Measurements from ENCODE around the gene JAK3.

Gene JAK3

GRCh38 chr19:17865364-17866311 lies 17.9 kb upstream of the JAK3 start:
- FAIRE-seq: no peak

- no peak for FAIRE-seq
These were observed 15.9 kb upstream of the JAK3 start for GRCh38 chr19:17863520-17864182.

DNA sequence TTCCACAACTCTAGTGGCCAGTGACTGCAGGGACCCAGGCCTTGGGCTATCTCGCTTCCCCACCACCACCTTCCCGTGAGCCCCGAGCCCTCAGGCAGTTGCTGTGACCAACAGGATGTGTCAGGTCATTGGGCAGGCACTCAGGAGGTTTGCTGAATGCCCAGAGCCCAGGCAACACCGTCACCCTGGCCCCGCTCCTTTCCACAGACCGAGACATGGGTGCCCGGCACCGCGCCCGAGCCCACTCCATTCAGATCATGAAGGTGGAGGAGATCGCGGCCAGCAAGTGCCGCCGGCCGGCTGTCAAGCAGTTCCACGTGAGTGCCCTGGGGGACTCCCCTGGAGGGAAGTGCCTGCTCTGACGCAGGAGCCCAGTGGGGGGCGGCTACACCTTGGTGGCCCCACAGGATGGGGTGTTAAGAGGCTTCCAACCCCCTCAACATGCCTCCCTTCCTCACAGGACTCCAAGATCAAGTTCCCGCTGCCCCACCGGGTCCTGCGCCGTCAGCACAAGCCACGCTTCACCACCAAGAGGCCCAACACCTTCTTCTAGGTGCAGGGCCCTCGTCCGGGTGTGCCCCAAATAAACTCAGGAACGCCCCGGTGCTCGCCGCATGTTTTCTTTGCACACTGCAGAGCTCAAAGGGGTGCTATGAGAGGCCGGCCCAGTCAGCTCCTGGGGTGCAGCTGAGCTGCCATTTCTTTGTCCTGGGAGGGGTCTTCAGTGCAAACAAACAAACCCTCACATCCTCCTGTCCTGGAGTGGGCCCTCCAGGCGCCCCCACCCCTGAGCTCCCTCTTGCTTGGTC lies 15.1 kb upstream of the JAK3 start:
- no peak for FAIRE-seq

DNA sequence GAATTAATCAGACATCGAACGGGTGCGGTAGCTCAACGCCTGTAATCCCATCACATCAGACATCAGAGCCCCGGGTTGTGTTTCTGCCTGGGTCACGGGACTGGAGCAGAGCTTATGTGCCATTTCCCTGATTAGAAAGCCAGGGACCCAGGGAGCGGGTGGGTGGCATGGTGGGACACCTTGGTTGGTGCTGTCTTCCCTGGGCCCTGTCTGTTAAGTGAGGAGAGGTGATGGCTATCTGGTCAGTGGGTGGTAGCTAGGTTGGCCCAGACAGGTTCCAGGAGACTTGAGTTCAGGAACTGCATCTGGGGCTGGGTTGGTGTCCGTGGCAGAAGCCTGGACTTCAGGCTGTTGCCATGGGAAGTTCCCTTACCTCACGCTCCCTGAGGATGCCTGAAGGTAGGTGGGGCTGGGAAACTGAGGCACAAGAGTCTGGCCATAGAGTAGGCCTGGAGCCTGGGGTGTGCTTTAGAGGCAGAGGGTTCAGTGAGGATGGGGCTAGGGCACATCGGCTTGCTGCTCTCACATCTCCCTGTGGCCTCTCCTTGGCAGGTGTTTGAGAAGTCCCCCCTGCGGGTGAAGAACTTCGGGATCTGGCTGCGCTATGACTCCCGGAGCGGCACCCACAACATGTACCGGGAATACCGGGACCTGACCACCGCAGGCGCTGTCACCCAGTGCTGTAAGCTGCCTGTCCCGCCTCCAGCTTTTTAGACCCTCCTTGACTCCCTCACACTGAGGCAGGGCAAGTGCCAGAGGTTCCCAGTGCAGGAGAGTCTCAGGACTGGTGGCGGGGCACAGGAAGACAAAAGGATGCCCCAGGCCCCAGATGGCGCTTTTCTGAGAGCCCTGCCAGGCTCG lies 14.0 kb upstream of the JAK3 start:
- FAIRE-seq: no peak

DNA sequence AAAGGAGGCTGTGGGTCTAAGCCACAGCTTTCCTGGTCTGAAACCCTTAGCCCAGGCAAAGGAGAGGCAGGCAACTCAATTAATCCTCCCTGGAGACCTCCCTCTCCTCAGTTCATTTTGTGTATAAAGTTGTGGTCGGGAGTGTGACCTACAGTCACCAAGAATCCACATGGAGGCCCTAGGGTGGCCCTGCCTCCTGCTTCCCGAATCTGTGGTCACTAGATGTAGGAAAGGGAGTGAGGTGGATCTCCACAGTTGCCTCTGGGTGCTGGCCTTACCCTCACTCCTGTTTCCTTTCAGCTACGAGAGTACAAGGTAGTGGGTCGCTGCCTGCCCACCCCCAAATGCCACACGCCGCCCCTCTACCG lies 13.2 kb upstream of the JAK3 start:
- no peak for FAIRE-seq

- no peak for FAIRE-seq
These were observed 12.7 kb upstream of the JAK3 start for GRCh38 chr19:17860331-17860992.

GRCh38 chr19:17859533-17860330 lies 11.9 kb upstream of the JAK3 start, which contains the start of gene RPL18A:
Gene RPL18A (plus strand): TSS chr19:17859910. CDS start chr19:17859957, 47 bp downstream.
- peak; percentile 99 for FAIRE-seq

DNA sequence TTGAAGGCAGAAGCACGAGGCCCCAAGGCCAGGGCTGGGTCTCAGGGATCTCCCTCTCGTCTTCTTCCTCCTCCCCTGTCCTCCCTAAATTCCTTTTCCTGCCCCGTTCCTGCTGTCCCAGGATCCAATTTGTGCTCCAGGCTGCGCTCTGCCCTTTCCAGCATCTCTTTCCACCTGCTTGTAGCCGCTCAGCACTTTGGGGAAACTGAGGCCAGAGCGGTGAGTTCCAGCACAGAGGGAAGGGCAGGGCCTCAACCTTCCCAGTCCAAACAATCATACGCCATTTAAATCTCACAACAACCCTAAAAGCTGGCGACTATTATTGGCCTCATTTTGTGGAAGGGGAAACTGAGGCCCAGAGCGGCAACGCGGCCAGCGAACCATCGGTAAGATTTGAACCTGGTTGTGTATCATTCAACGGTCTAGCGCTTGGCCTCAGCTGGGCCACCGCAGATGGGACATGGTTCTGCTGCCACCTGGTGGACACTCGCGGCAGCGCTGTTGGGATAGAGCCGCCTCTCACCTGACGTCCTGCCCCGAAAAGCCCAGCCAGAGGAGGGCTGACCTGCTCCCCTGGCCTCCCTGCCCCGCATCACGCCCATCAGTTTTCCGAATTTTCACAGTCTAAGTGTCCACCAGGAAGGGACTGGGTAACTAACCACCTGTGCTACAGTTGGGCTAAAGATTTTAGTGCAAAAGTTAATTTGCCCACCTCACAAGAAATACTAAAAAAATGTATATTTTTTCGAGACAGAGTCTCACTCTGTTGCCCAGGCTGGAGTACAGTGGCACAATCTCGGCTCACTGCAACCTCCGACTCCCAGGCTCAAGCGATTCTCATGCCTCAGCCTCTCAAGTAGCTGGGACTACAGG lies 7.7 kb upstream of the JAK3 start:
- FAIRE-seq: no peak

DNA sequence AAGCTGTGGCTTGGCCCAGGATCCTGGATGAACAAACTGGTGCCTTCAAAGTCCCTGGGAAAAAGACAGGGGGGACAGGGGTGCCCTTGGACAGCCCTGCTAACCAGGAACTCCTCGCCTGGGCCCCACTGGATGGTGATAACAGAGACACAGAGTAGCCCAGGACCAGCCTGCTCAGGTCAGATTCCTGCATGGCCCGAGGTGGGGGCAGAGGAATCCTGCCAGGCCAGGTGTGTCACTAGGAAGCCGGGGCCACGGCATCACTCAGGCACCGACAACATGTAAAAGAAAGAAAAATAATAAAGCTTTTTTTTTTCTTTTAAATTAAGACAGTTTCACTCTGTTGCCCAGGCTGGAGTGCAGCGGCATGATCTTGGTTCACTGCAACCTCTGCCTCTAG lies 6.3 kb upstream of the JAK3 start:
- no peak for FAIRE-seq

- FAIRE-seq: no peak
These were observed 962 bp upstream of the JAK3 start for GRCh38 chr19:17848595-17849292.

GRCh38 chr19:17846146-17846545 lies 1.6 kb downstream of the JAK3 start:
- FAIRE-seq: no peak

DNA sequence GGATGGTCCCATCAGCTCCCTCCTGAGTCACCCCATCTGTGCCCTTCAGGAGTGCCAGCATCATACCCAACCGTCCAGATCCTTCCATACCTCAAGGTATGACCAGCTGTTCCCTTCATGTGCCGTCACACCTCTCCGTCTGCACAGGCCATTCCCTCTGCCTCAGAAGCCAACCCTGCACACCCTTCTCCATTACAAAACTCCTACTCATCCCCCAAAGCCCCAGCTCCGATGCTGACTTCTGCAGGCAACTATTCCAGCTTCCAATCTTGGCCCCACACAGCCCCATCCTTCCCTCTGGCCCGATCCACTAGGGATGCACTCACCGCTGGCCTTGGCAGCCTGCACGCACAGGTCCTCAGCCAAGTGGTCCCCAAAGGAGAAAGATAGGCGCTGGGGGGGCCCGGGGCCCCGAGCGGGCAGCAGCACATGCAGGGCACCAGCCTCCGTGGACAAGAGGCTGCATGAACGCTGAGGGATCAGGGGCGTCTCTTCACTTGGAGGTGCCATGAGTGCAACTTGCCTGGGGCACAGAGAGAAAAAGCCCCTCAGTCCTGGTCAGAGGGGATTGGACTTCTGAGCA lies 3.8 kb downstream of the JAK3 start:
- no peak for FAIRE-seq

DNA sequence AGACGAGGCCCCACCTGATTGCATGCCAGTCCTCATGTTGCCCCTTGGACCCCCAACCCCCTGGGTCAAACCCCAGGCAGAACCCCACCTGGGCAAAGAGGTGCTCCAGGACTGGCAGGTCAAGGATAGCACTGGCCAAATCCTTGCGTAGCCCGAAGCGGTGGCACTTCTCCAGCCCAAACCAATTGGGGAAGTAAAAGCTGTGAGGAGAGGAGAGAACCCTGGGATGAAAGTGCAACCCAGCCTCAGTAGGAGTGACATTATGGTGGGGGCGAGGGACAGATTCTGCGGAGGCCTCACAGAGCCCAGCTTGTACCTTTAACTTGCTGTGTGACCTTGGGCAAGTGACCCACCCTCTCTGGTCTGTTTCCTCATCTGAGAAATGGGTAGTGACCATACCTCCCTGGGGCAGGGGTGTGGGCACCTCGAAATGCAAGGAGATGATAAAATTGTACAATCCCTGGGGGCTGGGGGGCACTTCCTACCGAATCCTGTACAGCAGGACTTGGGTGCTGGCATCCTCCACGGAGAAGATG lies 4.4 kb downstream of the JAK3 start:
- FAIRE-seq: no peak

DNA sequence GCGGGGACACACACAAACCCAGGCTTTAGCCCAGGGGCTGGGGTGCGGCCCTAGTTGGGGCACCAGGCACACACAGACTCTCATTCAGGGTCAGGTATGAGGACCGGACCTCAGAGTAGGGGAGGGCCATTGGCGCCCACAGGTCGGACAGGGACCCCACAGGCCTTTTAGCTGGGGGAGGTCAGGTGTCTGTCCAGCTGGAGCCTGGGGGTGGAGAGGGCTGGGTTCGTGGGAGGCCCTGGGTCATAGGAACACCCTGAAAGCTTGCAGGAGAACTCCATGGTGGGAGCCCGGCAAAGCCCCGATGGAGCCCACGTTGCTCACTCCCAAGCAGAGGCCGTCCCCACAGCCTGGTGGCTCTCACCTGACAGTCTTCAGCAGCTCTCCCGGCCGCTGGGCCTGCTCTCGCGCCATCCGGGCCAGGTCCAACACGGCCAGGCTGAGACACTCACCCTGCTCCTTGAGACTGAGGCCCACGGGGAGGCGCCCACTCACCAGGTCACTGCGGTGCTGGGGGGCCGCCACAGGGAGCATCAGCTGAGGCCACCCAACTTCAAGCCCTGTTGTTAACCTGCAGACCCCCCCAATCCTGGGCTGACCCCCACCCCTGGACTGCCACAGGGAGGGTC lies 5.0 kb downstream of the JAK3 start:
- no peak for FAIRE-seq

DNA sequence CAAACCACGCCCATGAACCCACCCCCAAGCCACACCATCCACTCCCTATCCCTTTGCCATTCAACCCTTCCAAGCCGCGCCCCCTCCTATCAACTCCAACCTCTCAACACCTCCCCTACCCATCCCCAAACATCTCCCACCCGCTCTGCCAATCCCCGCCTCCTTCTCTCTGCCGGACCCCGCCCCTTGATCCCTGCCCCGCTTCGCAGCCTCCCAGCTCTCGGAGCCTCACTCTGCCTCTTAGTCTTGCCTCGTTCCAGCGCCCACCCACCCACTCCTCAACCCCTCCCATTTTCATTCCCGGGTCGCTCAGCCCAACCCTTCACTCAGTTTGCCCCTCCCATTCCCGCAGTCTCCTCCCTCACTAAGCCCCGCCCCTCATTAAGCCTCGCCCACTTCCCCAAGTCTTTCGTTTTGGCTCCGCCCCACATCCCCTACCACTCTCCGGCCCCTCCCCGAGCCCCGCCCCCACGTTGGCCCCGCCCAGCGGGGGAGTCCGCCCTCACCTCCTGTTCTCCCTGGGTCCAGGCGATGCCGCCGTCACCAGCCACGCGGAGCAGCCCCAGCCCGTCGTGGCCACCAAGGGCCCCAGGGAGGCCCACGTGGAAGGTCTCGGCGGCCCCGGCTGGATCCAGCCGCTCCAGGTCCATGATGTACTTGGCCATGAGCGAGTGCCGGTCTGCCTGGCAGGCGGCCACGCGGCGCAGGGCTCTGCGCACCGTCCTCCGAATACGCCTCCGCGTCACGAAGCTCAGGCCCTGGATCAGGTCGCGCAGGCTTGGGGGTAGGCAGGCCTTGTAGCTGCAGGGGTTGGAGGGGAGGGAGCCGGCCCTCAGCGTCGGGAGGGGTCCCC lies 5.7 kb downstream of the JAK3 start:
- FAIRE-seq: no peak

DNA sequence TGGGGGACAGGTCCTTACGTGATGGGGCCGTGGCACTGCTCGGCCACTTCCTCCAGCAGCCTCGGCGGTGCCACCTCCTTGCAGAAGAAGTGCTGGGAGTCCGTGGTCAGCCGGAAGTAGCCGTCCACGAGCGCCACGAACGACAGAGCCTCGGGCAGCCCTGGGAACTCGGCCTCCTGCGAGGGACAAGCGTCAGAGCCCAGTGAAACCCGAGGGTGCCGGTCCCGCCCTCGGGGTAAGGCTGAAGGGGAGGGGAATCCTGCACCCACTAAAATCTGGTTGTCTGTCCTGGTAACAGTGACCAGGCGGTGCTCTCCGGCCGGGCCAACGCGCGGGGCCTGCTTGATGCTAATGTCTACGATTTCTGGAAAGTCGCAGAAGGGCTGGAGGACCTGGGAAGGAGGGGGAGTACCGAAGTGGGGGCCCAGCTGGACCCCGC lies 6.4 kb downstream of the JAK3 start:
- FAIRE-seq: no peak

DNA sequence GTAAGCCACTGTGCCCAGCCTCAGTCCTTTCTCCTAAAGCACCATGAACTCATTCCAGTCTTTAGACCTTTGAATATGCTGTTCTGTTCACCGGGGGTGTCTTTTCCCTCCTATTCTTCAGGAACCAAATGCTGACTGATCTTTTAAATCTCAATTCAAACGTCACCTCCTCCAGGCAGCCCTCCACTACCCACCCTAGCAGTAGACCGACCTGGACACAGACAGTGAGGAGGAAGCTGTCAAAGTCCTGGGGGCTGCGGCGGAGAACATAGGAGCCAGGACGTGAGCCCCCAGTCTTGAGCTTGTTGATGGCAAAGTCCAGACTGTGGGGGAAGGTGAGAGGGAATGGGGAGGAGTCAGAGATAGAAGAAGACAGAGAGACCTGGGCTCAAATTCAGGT lies 7.8 kb downstream of the JAK3 start:
- FAIRE-seq: no peak

Data from endometrium (tissue), 2 donors.